ENCODE measurements around the gene KCNN3. TPM values are rescaled to one million over a fixed set of nuclear protein-coding genes. Genes with fewer than 3 reads are reported as not detected.

KCNN3 gene
- total and polyA plus RNA-seq, 2 of the 8 experiments (the other 6 are each of a cell fraction or from before 2014, with no cell fraction given) = 2.8 to 3.7 TPM

- no peak overlapping the region for H3K4me2 ChIP-seq (ENCODE audit: insufficient read depth in 1 of 2, low read depth in 2 of 2, low read length in 2 of 2)
- H3K79me1 ChIP-seq (ENCODE audit: low read depth, low read length) = no peaks in the 10 kb centered on the region
- H3K4ac ChIP-seq (replicated peaks; ENCODE audit: insufficient read length, low read depth, low read length) = no peak overlapping the region
- FAIRE-seq (no peak), DNase-seq (ENCODE audit: low read depth in 1 of 2, low spot score in 2 of 2) (no peak)
- H3K79me2 ChIP-seq (ENCODE audit: control insufficient read depth in 1 of 2, insufficient read depth in 2 of 2, low read length in 2 of 2) = no peaks in the 10 kb centered on the region
- H3K14ac ChIP-seq (ENCODE audit: insufficient read length) = no peak overlapping the region
- H2BK5ac ChIP-seq (ENCODE audit: low read depth, low read length) = no peak overlapping the region
- no peaks in the 10 kb centered on the region for H3K23me2 ChIP-seq (ENCODE audit: low read depth, low read length)
- WGBS, 2 experiments (ENCODE audit: extremely low coverage in 1 of 2, insufficient coverage in 1 of 2, insufficient read length in 1 of 2, insufficient replicate concordance in 2 of 2, low coverage in 1 of 2, low lambda C conversion rate in 2 of 2, missing lambda C conversion rate in 1 of 2) = 92% methylated on average over 11 of the region's 12 CpGs; no CpG with 5 or more reads in 1 of the 2 experiments
- 0 out of 2 replicates have a peak overlapping the region, but pooled peaks have one; percentile 38 for H2BK20ac ChIP-seq (ENCODE audit: low read length)
- no peak overlapping the region for H3K27ac ChIP-seq (ENCODE audit: low read depth, low read length)
- H3K4me1 ChIP-seq (replicated peaks in 1 of 4; ENCODE audit: control insufficient read depth in 3 of 4, insufficient read depth in 4 of 4, low read length in 3 of 4) = peaks cover 0 to 10% (median 6%) of the 10 kb centered on the region in 4 experiments; a peak in 4 of 7 replicates
- H3K9ac ChIP-seq (replicated peaks in 1 of 4; ENCODE audit: extremely low read depth in 1 of 4, low read depth in 3 of 4, low read length in 3 of 4) = no peak overlapping the region
- H3K18ac ChIP-seq (ENCODE audit: extremely low read depth, low read length) = no peak overlapping the region
- no peak overlapping the region for H4K5ac ChIP-seq (ENCODE audit: insufficient read length, low read depth, low read length)
- no peaks in the 10 kb centered on the region for H3K9me3 ChIP-seq (ENCODE audit: insufficient read depth in 2 of 2, low read depth in 1 of 2, low read length in 1 of 2)
- no peak overlapping the region for H3K23ac ChIP-seq (ENCODE audit: insufficient read length)
- ChIA-PET CTCF (ENCODE audit: partially characterized antibody) (interaction anchor here (0.7 to 3.1 kb wide), 11 partner anchors 9 to 210 kb away, joined by 3 to 23 read pairs (median 3); no protein-coding TSS in a partner anchor), POLR2A (ENCODE audit: partially characterized antibody) (interaction anchor here (1.1 to 1.5 kb wide), 2 partner anchors 7 to 23 kb away, joined by 3 to 4 read pairs; no protein-coding TSS in a partner anchor)
- TF ChIP-seq CBX8 (IDR thresholded peaks at IDR 0.05; ENCODE audit: borderline replicate concordance, low read depth, low read length) (no peak), KDM4A (IDR thresholded peaks at IDR 0.05; ENCODE audit: low read depth, low read length, severe bottlenecking) (no peak), RFX5 (IDR thresholded peaks at IDR 0.05; ENCODE audit: borderline replicate concordance, low read depth, low read length) (no peak), ASH2L (IDR thresholded peaks at IDR 0.05; ENCODE audit: low read length) (no peak), HDAC2 (IDR thresholded peaks at IDR 0.05; ENCODE audit: borderline replicate concordance in 1 of 2, low read depth in 2 of 2, low read length in 2 of 2) (no peak), SUZ12 (IDR thresholded peaks at IDR 0.05; ENCODE audit: low read length) (no peak), GABPA (IDR thresholded peaks at IDR 0.05; ENCODE audit: borderline replicate concordance, insufficient read depth, low read length) (no peak), SP1 (IDR thresholded peaks at IDR 0.05; ENCODE audit: low read depth, low read length) (no peak), SP2 (IDR thresholded peaks at IDR 0.05; ENCODE audit: low read length) (no peak), GTF2F1 (IDR thresholded peaks at IDR 0.05; ENCODE audit: borderline replicate concordance, low read depth, low read length) (no peak)
- TF ChIP-seq, protein P1, sequence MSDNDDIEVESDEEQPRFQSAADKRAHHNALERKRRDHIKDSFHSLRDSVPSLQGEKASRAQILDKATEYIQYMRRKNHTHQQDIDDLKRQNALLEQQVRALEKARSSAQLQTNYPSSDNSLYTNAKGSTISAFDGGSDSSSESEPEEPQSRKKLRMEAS (IDR thresholded peaks at IDR 0.05) = no peak
- H4K8ac ChIP-seq (ENCODE audit: extremely low read depth, insufficient read depth, low read length) = peak overlapping the region; percentile 5
- no peak overlapping the region for H3K56ac ChIP-seq (replicated peaks; ENCODE audit: insufficient read length, low read depth, low read length)
- no peak overlapping the region for H4K91ac ChIP-seq (replicated peaks; ENCODE audit: insufficient read length, low read length)
- H2BK15ac ChIP-seq (ENCODE audit: low read length) = no peak overlapping the region
- no peak overlapping the region for H2BK12ac ChIP-seq (ENCODE audit: low read depth, low read length)
- no peak overlapping the region for H2BK120ac ChIP-seq (replicated peaks; ENCODE audit: low read depth, low read length)
- no peak overlapping the region for H3K4me3 ChIP-seq (ENCODE audit: extremely low read depth in 1 of 4, insufficient read depth in 2 of 4, low read depth in 3 of 4, low read length in 4 of 4)
- H3K36me3 ChIP-seq (ENCODE audit: control insufficient read depth in 2 of 4, insufficient read depth in 4 of 4, low read length in 3 of 4) = no peaks in the 10 kb centered on the region
- 0 out of 7 replicates have a peak, but pooled peaks cover 0 to 2% (median 0%) of the 10 kb centered on the region in 4 experiments for H3K27me3 ChIP-seq (replicated peaks in 1 of 4; ENCODE audit: control insufficient read depth in 3 of 4, extremely low read depth in 1 of 4, insufficient read depth in 3 of 4, low read length in 3 of 4)
- no peaks in the 10 kb centered on the region for H4K20me1 ChIP-seq (replicated peaks in 1 of 2; ENCODE audit: control insufficient read depth in 1 of 2, insufficient read depth in 2 of 2, low read length in 2 of 2)
- no peak overlapping the region for H2AFZ ChIP-seq (ENCODE audit: low read length)
- no peak overlapping the region for H2AK5ac ChIP-seq (ENCODE audit: low read depth, low read length)
Measured at GRCh38 chr1:154807048-154807591, 63.0 kb downstream of the KCNN3 start.
